CD14-positive monocyte (primary cell): ENCODE results near the gene TMEM54. TPM values are rescaled to one million over a fixed set of nuclear protein-coding genes. Genes with fewer than 3 reads are reported as not detected.

Experiments used
- DNase-seq, 3 donors: peaks; one replicate each; pipeline ENCODE4 v3.0.0-alpha.2; 2011 to 2022
- H2AFZ ChIP-seq: 2 replicates; pipeline ENCODE4 v1.6.0; 2012; ENCODE audit warnings: mild to moderate bottlenecking, low read depth, low read length, inconsistent platforms; ENCODE audit not compliant: insufficient read depth, poor library complexity, severe bottlenecking
- H3K27ac ChIP-seq, 2 donors: 1 replicate in 1 of 2; 2 replicates in 1 of 2; pipeline ENCODE4 v1.5.1; 2012 to 2013; ENCODE audit warnings: low read length in 2 of 2, control low read depth in 1 of 2, inconsistent platforms in 1 of 2, low read depth in 1 of 2, mild to moderate bottlenecking in 1 of 2
- H3K27me3 ChIP-seq, 2 donors: one replicate each; pipeline versions ENCODE4 v1.6.0 to v1.6.1; 2011 to 2013; ENCODE audit warnings: low read length in 2 of 2; ENCODE audit not compliant: control insufficient read depth in 2 of 2, insufficient read depth in 2 of 2
- H3K36me3 ChIP-seq, 2 donors: replicated peaks in 1 of 2; 1 replicate in 1 of 2; 2 replicates in 1 of 2; pipeline versions ENCODE4 v1.5.1 to v1.6.1; 2012 to 2013; ENCODE audit warnings: low read length in 2 of 2, control low read depth in 1 of 2, inconsistent platforms in 1 of 2, mild to moderate bottlenecking in 1 of 2; ENCODE audit not compliant: insufficient read depth in 2 of 2, control insufficient read depth in 1 of 2
- H3K4me1 ChIP-seq, 2 donors: 1 replicate in 1 of 2; 2 replicates in 1 of 2; pipeline versions ENCODE4 v1.5.1 to v1.6.1; 2012 to 2013; ENCODE audit warnings: low read length in 2 of 2, control low read depth in 1 of 2, inconsistent platforms in 1 of 2, mild to moderate bottlenecking in 1 of 2, moderate library complexity in 1 of 2; ENCODE audit not compliant: insufficient read depth in 2 of 2, control insufficient read depth in 1 of 2
- H3K4me2 ChIP-seq: replicated peaks from 2 replicates; pipeline ENCODE3; 2012; ENCODE audit warnings: low read length, moderate library complexity, mild to moderate bottlenecking; ENCODE audit not compliant: poor library complexity, severe bottlenecking; ENCODE audit errors: extremely low read depth
- H3K4me3 ChIP-seq, 3 experiments: fragments of 200-600 bp in 1 of 3; sonication (generic) in 1 of 3; replicated peaks in 1 of 3; 1 replicate in 2 of 3; 2 replicates in 1 of 3; pipeline ENCODE4 v1.5.1; 2011 to 2013; ENCODE audit warnings: low read length in 3 of 3, mild to moderate bottlenecking in 3 of 3, control low read depth in 2 of 3, low read depth in 2 of 3, inconsistent platforms in 1 of 3, moderate library complexity in 1 of 3
- H3K79me2 ChIP-seq: 2 replicates; pipeline ENCODE4 v1.6.0; 2012; ENCODE audit warnings: mild to moderate bottlenecking, control low read depth, inconsistent platforms, low read length, moderate library complexity; ENCODE audit not compliant: insufficient read depth
- H3K9ac ChIP-seq: 2 replicates; pipeline ENCODE4 v1.6.0; 2017; ENCODE audit warnings: low read length, mild to moderate bottlenecking; ENCODE audit not compliant: insufficient read depth, poor library complexity, severe bottlenecking
- H3K9me3 ChIP-seq, 2 donors: replicated peaks in 1 of 2; 1 replicate in 1 of 2; 2 replicates in 1 of 2; pipeline versions ENCODE4 v1.5.1 to v1.6.1; 2012 to 2013; ENCODE audit warnings: low read length in 2 of 2, control low read depth in 1 of 2; ENCODE audit not compliant: control insufficient read depth in 1 of 2, insufficient read depth in 1 of 2
- H4K20me1 ChIP-seq: 2 replicates; pipeline ENCODE4 v1.6.0; 2012; ENCODE audit warnings: mild to moderate bottlenecking, low read length, control low read depth, moderate library complexity; ENCODE audit not compliant: insufficient read depth
- H3K27ac Mint-ChIP-seq, 7 donors: one replicate each; pipeline ENCODE4 v1.8.0; 2020; ENCODE audit warnings: mild to moderate bottlenecking in 7 of 7, mixed read lengths in 7 of 7, moderate library complexity in 6 of 7, inconsistent platforms in 2 of 7
- H3K27me3 Mint-ChIP-seq, 3 donors: one replicate each; pipeline ENCODE4 v1.8.0; 2021 to 2022; ENCODE audit warnings: low read depth in 3 of 3, mild to moderate bottlenecking in 3 of 3, mixed read lengths in 3 of 3, moderate library complexity in 3 of 3, inconsistent platforms in 1 of 3
- H3K36me3 Mint-ChIP-seq, 2 donors: one replicate each; pipeline ENCODE4 v1.8.0; 2020; ENCODE audit warnings: mixed read lengths in 2 of 2, inconsistent platforms in 1 of 2, mild to moderate bottlenecking in 1 of 2
- H3K4me1 Mint-ChIP-seq: one replicate; pipeline ENCODE4 v1.8.0; 2020; ENCODE audit warnings: mild to moderate bottlenecking, mixed read lengths
- H3K4me3 Mint-ChIP-seq, 2 donors: one replicate each; pipeline ENCODE4 v1.8.0; 2020; ENCODE audit warnings: mild to moderate bottlenecking in 2 of 2, mixed read lengths in 2 of 2, moderate library complexity in 1 of 2
- H3K9me3 Mint-ChIP-seq, 7 donors: one replicate each; pipeline ENCODE4 v1.8.0; 2020 to 2022; ENCODE audit warnings: mixed read lengths in 7 of 7, mild to moderate bottlenecking in 6 of 7, moderate library complexity in 6 of 7, inconsistent platforms in 2 of 7
- CTCF ChIP-seq: fragments of 200-600 bp; IDR thresholded peaks from one replicate; pipeline ENCODE4 v1.8.0; 2022; ENCODE audit warnings: antibody characterized with exemption, mild to moderate bottlenecking
- WGBS: methylation state at CpG from one replicate; pipeline ENCODE4 v1.1.5; 2013; ENCODE audit warnings: missing lambda C conversion rate; ENCODE audit not compliant: insufficient coverage; 5-methylcytosine and 5-hydroxymethylcytosine counted together
- intact Hi-C, 2 donors: fragments of 100-400 bp; cut with micrococcal nuclease; formaldehyde crosslinking; loops; one replicate each; pipeline versions ENCODE4 v1.15.0 to v1.15.1; 2023
- polyA plus RNA-seq, 3 donors: library from polyadenylated mRNA; depleted of rRNA in 1 of 3; unstranded in 2 of 3; stranded (reverse) in 1 of 3; fragments of 300-500 nt in 2 of 3; fragments of >200 nt in 1 of 3; fragmentation: Illumina TruSeq in 2 of 3; gene quantifications; 1 replicate in 2 of 3; 2 replicates in 1 of 3; pipeline ENCODE4 v1.2.3, GENCODE V29; 2012 to 2021

TMEM54 gene
- polyA plus RNA-seq, 3 donors, result 0.08 TPM; not detected in 2

- Histone ChIP-seq H2AFZ (no peak overlapping the region), H3K4me3 (no peak overlapping the region), H3K9me3 (peaks cover 4 to 13% of the 10 kb centered on the region in 2 donors), H3K9ac (no peak overlapping the region), H4K20me1 (no peaks in the 10 kb centered on the region), H3K27ac (no peak overlapping the region), H3K4me1 (peaks cover 4 to 10% of the 10 kb centered on the region in 2 donors), H3K36me3 (no peaks in the 10 kb centered on the region), H3K79me2 (no peaks in the 10 kb centered on the region), H3K4me2 (no peak overlapping the region), H3K27me3 (peaks cover 27 to 78% of the 10 kb centered on the region in 2 donors)
- no peak for TF ChIP-seq CTCF
- Mint-ChIP-seq H3K27ac (no peak overlapping the region), H3K9me3 (peaks cover 4 to 20% (median 10%) of the 10 kb centered on the region in 7 donors), H3K36me3 (peaks cover 0 to 7% of the 10 kb centered on the region in 2 donors), H3K27me3 (peaks cover 75 to 89% (median 82%) of the 10 kb centered on the region in 3 donors), H3K4me1 (peaks cover 14% of the 10 kb centered on the region), H3K4me3 (peak overlapping the region in 1 of 2 donors; percentile 83)
- DNase-seq, result no peak
- intact Hi-C loops, result no loop called here
- 100% methylated on average over 2 of the region's 3 CpGs for WGBS
Observed at GRCh38 chr1:32891630-32892029, 9.6 kb downstream of the TMEM54 start.

GRCh38 chr1:32891241-32891570, 10.0 kb downstream of the TMEM54 start:
- Histone ChIP-seq H3K36me3 (no peaks in the 10 kb centered on the region), H3K27ac (no peak overlapping the region), H3K27me3 (peaks cover 27 to 81% of the 10 kb centered on the region in 2 donors), H3K4me2 (no peak overlapping the region), H4K20me1 (no peaks in the 10 kb centered on the region), H3K4me3 (no peak overlapping the region), H3K4me1 (peaks cover 4 to 10% of the 10 kb centered on the region in 2 donors), H2AFZ (no peak overlapping the region), H3K79me2 (no peaks in the 10 kb centered on the region), H3K9ac (no peak overlapping the region), H3K9me3 (peaks cover 4 to 13% of the 10 kb centered on the region in 2 donors)
- Mint-ChIP-seq H3K27ac (no peak overlapping the region), H3K9me3 (peaks cover 4 to 20% (median 10%) of the 10 kb centered on the region in 7 donors), H3K4me3 (no peak overlapping the region), H3K27me3 (peaks cover 72 to 88% (median 80%) of the 10 kb centered on the region in 3 donors), H3K36me3 (peaks cover 0 to 7% of the 10 kb centered on the region in 2 donors), H3K4me1 (peaks cover 14% of the 10 kb centered on the region)
- TF ChIP-seq CTCF, result no peak
- DNase-seq, result no peak
- intact Hi-C loops, result no loop called here
- WGBS, result 92% methylated on average over 1 of the region's 1 CpG
